ENCODE data around the gene NRG2. TPM values are rescaled to one million over a fixed set of nuclear protein-coding genes. Genes with fewer than 3 reads are reported as not detected.

NRG2 gene
- total RNA-seq, 2 experiments from 2014 or later: 0.08 to 0.17 TPM

GRCh38 chr5:139828207-139828895, 214.7 kb downstream of the NRG2 start:
- H3K4me3 Mint-ChIP-seq: no peak overlapping the region
- no peak overlapping the region for H3K27ac ChIP-seq (ENCODE audit: low read depth in 1 of 2, low read length in 2 of 2)
- H3K36me3 Mint-ChIP-seq (ENCODE audit: low read depth): no peaks in the 10 kb centered on the region
- peaks cover 8% of the 10 kb centered on the region for H3K27me3 Mint-ChIP-seq
- no peak overlapping the region for H3K27ac Mint-ChIP-seq
- no peaks in the 10 kb centered on the region for H3K9me3 Mint-ChIP-seq
- peaks cover 4 to 18% of the 10 kb centered on the region in 2 experiments for H3K27me3 ChIP-seq (ENCODE audit: control insufficient read depth in 1 of 2, insufficient read depth in 2 of 2, low read length in 2 of 2)
- CTCF ChIA-PET: no interaction called here
- H3K4me3 ChIP-seq (ENCODE audit: low read length): no peak overlapping the region
- POLR2A ChIA-PET: no interaction called here
- H3K4me1 Mint-ChIP-seq (ENCODE audit: low read depth): no peaks in the 10 kb centered on the region
- DNase-seq: no peak
- no peaks in the 10 kb centered on the region for H3K4me1 ChIP-seq (ENCODE audit: insufficient read depth, low read length)
- intact Hi-C loops (cut with DNase I, micrococcal nuclease): no loop called here
- no peaks in the 10 kb centered on the region for H3K9me3 ChIP-seq (ENCODE audit: control insufficient read depth in 1 of 2, insufficient read depth in 1 of 2, low read length in 2 of 2)
- TF ChIP-seq, protein P1, sequence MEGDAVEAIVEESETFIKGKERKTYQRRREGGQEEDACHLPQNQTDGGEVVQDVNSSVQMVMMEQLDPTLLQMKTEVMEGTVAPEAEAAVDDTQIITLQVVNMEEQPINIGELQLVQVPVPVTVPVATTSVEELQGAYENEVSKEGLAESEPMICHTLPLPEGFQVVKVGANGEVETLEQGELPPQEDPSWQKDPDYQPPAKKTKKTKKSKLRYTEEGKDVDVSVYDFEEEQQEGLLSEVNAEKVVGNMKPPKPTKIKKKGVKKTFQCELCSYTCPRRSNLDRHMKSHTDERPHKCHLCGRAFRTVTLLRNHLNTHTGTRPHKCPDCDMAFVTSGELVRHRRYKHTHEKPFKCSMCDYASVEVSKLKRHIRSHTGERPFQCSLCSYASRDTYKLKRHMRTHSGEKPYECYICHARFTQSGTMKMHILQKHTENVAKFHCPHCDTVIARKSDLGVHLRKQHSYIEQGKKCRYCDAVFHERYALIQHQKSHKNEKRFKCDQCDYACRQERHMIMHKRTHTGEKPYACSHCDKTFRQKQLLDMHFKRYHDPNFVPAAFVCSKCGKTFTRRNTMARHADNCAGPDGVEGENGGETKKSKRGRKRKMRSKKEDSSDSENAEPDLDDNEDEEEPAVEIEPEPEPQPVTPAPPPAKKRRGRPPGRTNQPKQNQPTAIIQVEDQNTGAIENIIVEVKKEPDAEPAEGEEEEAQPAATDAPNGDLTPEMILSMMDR (IDR thresholded peaks at IDR 0.05): no peak
- H3K36me3 ChIP-seq (ENCODE audit: insufficient read depth, low read length): no peaks in the 10 kb centered on the region
- no peak for ATAC-seq (ENCODE audit: poor library complexity)

- Mint-ChIP-seq H3K9me3 (no peaks in the 10 kb centered on the region), H3K4me3 (no peak overlapping the region), H3K27ac (no peak overlapping the region), H3K4me1 (ENCODE audit: low read depth) (no peaks in the 10 kb centered on the region), H3K36me3 (ENCODE audit: low read depth) (no peaks in the 10 kb centered on the region), H3K27me3 (no peaks in the 10 kb centered on the region)
- CTCF ChIA-PET: no interaction called here
- Histone ChIP-seq H3K4me1 (ENCODE audit: insufficient read depth, low read length) (no peaks in the 10 kb centered on the region), H3K36me3 (ENCODE audit: insufficient read depth, low read length) (no peaks in the 10 kb centered on the region), H3K4me3 (ENCODE audit: low read length) (no peak overlapping the region), H3K9me3 (ENCODE audit: control insufficient read depth in 1 of 2, insufficient read depth in 1 of 2, low read length in 2 of 2) (no peaks in the 10 kb centered on the region), H3K27ac (ENCODE audit: low read depth in 1 of 2, low read length in 2 of 2) (no peak overlapping the region), H3K27me3 (ENCODE audit: control insufficient read depth in 1 of 2, insufficient read depth in 2 of 2, low read length in 2 of 2) (peaks cover 2 to 3% of the 10 kb centered on the region in 2 experiments)
- intact Hi-C loops (cut with DNase I, micrococcal nuclease): no loop called here
- POLR2A ChIA-PET: no interaction called here
- TF ChIP-seq, protein P1 (IDR thresholded peaks at IDR 0.05): no peak
- ATAC-seq (ENCODE audit: poor library complexity) (no peak), DNase-seq (no peak)
Observed at GRCh38 chr5:139825690-139826089, 217.4 kb downstream of the NRG2 start.

- TF ChIP-seq, protein P1 (IDR thresholded peaks at IDR 0.05): no peak
- Mint-ChIP-seq H3K27ac (no peak overlapping the region), H3K27me3 (no peaks in the 10 kb centered on the region), H3K4me3 (no peak overlapping the region), H3K4me1 (ENCODE audit: low read depth) (no peaks in the 10 kb centered on the region), H3K9me3 (peaks cover 4% of the 10 kb centered on the region), H3K36me3 (ENCODE audit: low read depth) (no peaks in the 10 kb centered on the region)
- Histone ChIP-seq H3K27me3 (ENCODE audit: control insufficient read depth in 1 of 2, insufficient read depth in 2 of 2, low read length in 2 of 2) (peaks cover 2 to 3% of the 10 kb centered on the region in 2 experiments), H3K4me3 (ENCODE audit: low read length) (no peak overlapping the region), H3K27ac (ENCODE audit: low read depth in 1 of 2, low read length in 2 of 2) (no peak overlapping the region), H3K36me3 (ENCODE audit: insufficient read depth, low read length) (no peaks in the 10 kb centered on the region), H3K9me3 (ENCODE audit: control insufficient read depth in 1 of 2, insufficient read depth in 1 of 2, low read length in 2 of 2) (peaks cover 3 to 11% of the 10 kb centered on the region in 2 experiments), H3K4me1 (ENCODE audit: insufficient read depth, low read length) (no peaks in the 10 kb centered on the region)
- intact Hi-C loops (cut with DNase I, micrococcal nuclease): no loop called here
- ATAC-seq (ENCODE audit: poor library complexity) (no peak), DNase-seq (no peak)
- ChIA-PET POLR2A (no interaction called here), CTCF (no interaction called here)
Observed at GRCh38 chr5:139823757-139824355, 219.2 kb downstream of the NRG2 start.
